AG04449 (cell line): Measurements from ENCODE around the gene C1QTNF8.

ENCODE experiments used
- CTCF ChIA-PET: fragments of 350-600 bp; formaldehyde crosslinking; extraction: SDS; loops from one replicate; lab custom pipeline; 2021; ENCODE audit warnings: antibody characterized with exemption; lab: Yijun Ruan, JAX
- POLR2A ChIA-PET: fragments of 400-600, 350-600 bp; formaldehyde crosslinking; extraction: SDS; loops from one replicate; lab custom pipeline; 2020; ENCODE audit warnings: antibody characterized with exemption, inconsistent platforms; lab: Yijun Ruan, JAX
- DNase-seq: peaks from one replicate; pipeline ENCODE4 v3.0.0-alpha.2; 2010; ENCODE audit warnings: low read depth, low spot score
- H3K4me3 ChIP-seq: 2 replicates; pipeline ENCODE4 v1.5.1; 2011; ENCODE audit warnings: low read depth, mild to moderate bottlenecking, control low read depth, low read length
- TF ChIP-seq, protein P1 (sequence below): IDR thresholded peaks from one replicate; pipeline ENCODE4 v1.5.1; 2011; ENCODE audit warnings: mild to moderate bottlenecking, moderate library complexity, low read length, control low read depth, inconsistent platforms; ENCODE audit not compliant: insufficient read depth; ENCODE audit errors: missing control alignments

Gene C1QTNF8

DNA sequence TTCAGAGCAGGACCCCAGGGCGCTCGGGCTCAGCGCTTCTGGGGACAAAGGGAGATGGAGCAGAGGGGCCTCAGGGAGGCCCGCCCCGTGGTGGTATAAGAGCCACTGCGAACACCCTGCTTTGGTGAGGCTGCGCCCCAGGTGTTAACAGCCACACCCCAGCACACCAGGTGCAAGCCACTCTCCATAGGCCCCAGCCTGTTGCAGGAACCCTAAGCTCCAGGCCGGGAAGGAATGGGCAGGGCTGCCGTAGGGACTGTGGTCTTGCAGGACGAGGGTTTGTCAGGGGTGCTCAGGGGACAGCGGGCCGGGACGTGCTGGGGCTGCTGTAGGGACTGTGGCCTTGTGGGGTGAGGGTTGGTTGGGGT, 40.5 kb downstream of the C1QTNF8 start:
- ChIA-PET CTCF (interaction anchor here (0.6 to 5.5 kb wide), 23 partner anchors 8 to 343 kb away, joined by 3 to 79 read pairs (median 4); partner anchors contain the start of genes ANTKMT, METRN and SSTR5), POLR2A (no interaction called here)
- no peak overlapping the region for H3K4me3 ChIP-seq
- no peak for DNase-seq
- TF ChIP-seq, protein P1, sequence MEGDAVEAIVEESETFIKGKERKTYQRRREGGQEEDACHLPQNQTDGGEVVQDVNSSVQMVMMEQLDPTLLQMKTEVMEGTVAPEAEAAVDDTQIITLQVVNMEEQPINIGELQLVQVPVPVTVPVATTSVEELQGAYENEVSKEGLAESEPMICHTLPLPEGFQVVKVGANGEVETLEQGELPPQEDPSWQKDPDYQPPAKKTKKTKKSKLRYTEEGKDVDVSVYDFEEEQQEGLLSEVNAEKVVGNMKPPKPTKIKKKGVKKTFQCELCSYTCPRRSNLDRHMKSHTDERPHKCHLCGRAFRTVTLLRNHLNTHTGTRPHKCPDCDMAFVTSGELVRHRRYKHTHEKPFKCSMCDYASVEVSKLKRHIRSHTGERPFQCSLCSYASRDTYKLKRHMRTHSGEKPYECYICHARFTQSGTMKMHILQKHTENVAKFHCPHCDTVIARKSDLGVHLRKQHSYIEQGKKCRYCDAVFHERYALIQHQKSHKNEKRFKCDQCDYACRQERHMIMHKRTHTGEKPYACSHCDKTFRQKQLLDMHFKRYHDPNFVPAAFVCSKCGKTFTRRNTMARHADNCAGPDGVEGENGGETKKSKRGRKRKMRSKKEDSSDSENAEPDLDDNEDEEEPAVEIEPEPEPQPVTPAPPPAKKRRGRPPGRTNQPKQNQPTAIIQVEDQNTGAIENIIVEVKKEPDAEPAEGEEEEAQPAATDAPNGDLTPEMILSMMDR: no peak

DNA sequence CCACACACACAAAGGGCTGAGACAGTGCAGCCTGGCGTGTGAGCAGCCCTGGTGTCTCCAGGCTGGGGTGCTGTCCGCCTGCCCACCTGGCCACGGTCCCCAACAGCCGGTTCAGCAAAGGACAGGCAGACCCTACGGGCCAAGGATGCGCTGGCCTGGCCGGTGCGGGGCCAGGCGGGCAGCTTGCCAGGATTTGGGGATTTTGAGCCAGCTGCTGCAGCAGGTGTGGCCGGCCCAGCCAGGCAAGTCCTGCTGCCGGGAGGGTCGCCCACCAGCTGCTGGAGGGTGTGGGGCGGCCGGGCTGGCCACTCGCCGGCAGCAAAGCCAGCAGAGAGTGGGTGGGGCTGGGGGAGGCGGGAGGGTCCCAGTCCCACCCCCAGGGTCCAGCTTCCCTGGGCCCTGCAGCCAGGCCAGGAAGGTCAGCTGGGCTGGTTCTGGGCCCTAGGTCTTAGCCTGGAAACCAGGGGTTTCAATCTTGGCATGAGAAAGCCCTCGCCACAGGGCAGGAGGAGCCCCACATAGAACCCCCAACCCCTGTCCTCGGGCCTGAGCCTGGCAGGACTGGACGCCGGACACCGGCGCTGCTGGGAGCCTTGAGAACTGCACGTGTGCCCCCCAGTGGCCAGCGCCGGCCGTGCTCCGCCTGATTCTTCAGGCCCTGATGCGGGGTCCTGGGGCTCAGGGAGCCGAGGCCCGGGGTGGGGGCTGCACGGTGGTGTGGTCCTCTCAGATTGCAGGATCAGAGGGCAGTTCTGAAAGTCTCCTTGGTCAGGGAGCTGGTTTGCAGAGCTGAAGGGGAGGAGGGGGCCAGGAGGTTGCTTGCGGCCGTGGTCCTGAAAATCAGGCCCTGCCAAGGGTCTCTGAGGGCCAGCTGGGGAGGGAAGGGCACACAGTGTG, 41.1 kb downstream of the C1QTNF8 start:
- TF ChIP-seq, protein P1: peak; percentile 89
- H3K4me3 ChIP-seq: no peak overlapping the region
- ChIA-PET CTCF (interaction anchor here (0.6 to 5.5 kb wide), 23 partner anchors 7 to 342 kb away, joined by 3 to 79 read pairs (median 3); partner anchors contain the start of genes ANTKMT, METRN and SSTR5), POLR2A (no interaction called here)
- DNase-seq: no peak

DNA sequence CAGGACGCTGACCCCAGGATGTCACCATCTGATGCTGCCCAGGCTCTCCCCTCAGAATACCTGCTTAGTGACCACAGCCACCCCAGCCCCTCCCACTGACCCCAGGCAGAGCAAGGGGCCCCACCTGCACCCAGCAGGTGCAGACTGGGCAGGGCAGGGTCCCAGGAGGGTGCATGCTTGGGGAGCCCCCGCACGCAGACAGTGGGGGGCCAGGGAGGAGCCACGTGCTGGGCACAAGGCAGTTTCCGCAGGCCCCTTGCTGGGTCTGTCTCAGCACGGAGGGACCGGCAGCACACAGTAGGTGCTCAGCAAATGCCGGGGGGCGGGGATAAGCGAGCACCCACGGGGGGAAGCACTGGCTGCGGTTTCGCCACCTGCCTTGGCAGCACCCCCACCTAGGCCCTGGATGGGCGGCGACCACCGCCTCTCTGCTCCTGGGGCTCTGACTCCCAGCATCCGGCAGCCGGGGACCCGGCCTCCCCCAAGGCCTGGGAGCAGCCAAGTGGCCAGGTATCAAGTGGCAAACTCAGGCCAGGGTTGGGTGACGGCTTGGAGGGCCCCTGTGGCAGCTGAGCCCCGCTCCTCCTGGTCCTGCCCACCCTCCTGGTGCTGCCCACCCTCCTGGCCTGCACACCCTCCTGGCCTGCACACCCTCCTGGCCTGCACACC, 42.2 kb downstream of the C1QTNF8 start:
- TF ChIP-seq, protein P1: no peak
- ChIA-PET POLR2A (no interaction called here), CTCF (interaction anchor here (4.7 to 5.5 kb wide), 2 partner anchors 17 to 341 kb away, joined by 39 to 79 read pairs; partner anchors contain the start of genes METRN and SSTR5)
- no peak for DNase-seq
- no peak overlapping the region for H3K4me3 ChIP-seq

DNA sequence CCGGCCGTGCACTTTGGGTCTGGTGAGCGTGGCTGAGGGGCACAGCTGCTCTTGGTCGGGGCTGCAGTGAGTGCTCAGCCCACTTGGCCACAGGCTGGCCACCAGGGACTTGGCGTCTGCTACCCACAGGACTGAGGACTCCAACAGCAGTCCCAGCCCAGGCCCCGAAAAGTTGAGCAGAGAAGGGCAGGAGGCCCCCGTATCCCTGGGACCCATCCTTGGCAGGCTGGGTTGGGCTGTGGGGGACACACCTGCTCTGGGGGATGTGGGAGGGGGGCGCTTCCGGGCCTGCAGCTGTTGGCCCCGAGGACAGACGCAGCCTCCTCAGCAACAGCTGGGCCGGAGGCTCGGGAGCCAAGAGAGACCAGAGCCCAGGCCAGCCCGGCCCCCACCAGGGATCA, 42.9 kb downstream of the C1QTNF8 start:
- TF ChIP-seq, protein P1: no peak
- H3K4me3 ChIP-seq: no peak overlapping the region
- ChIA-PET CTCF (interaction anchor here (5.5 kb wide), 1 partner anchor 340 kb away, joined by 79 read pairs; the partner anchor contains the start of gene METRN), POLR2A (no interaction called here)
- no peak for DNase-seq

DNA sequence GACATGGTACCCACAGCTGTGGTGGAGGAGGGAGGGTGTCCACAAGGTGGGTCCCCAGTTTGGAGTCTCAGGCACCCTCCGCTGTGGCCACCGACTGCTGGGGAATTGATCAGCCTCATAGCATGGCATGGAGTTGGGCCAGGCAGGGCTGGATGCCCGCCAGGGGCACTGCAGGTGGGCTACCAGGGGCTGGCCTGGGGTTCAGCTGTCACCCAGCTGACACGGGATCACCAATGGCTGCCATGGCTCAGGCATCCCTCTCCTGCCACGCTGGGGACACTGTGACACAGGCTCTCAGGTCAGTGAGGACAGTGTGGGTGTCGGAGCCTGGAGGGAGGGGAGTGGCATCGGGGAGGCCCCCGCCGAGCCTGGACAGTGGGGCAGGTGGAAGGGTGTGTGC, 43.3 kb downstream of the C1QTNF8 start:
- TF ChIP-seq, protein P1: no peak
- no peak for DNase-seq
- H3K4me3 ChIP-seq: no peak overlapping the region
- POLR2A ChIA-PET: no interaction called here
- CTCF ChIA-PET: interaction anchor here (5.5 kb wide), 1 partner anchor 340 kb away, joined by 79 read pairs; the partner anchor contains the start of gene METRN

DNA sequence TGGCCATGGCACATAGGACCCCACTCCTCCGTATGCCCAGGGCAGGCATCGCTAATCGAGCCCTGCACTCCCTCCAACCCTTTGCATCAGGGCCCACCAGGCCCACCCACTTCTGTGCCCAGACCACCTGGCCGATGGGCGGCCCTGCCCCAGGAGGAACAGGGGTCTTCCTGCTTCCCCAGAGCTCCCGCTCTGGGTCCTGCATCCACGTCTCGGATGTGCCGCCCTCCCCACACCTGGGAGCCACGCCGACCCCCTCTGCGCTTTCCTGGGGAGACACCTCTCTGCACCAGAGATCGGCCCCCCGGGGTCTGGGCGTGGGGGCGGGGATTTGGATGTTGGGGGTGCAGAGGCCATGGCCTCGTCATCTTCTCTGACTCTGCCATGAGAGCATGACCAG, 44.6 kb downstream of the C1QTNF8 start:
- TF ChIP-seq, protein P1: no peak
- POLR2A ChIA-PET: no interaction called here
- CTCF ChIA-PET: no interaction called here
- no peak for DNase-seq
- no peak overlapping the region for H3K4me3 ChIP-seq
